Adrenal gland (tissue), 12 donors: ENCODE data around the gene SLC25A28. TPM values are rescaled to one million over a fixed set of nuclear protein-coding genes. Genes with fewer than 3 reads are reported as not detected.

Experiments used
- DNase-seq, 7 donors: peaks; one replicate each; pipeline ENCODE4 v3.0.0-alpha.2; 2019 to 2020
- H3K27ac ChIP-seq, 5 donors: fragments of 200-600 bp; sonication (generic) in 4 of 5; 1 replicate in 3 of 5; 2 replicates in 2 of 5; pipeline versions ENCODE4 v1.5.1 to v1.8.0; 2016 to 2020; ENCODE audit warnings: mild to moderate bottlenecking in 1 of 5
- H3K27me3 ChIP-seq: fragments of 200-600 bp; 2 replicates; pipeline ENCODE4 v1.8.0; 2021
- H3K36me3 ChIP-seq, 2 donors: fragments of 200-600 bp; replicated peaks in 1 of 2; 1 replicate in 1 of 2; 2 replicates in 1 of 2; pipeline versions ENCODE4 v1.5.1 to v1.8.0; 2018 to 2022
- H3K4me1 ChIP-seq, 2 donors: fragments of 200-600 bp; replicated peaks in 1 of 2; 1 replicate in 1 of 2; 2 replicates in 1 of 2; pipeline versions ENCODE4 v1.5.1 to v1.8.0; 2018 to 2021
- H3K4me3 ChIP-seq, 4 donors: fragments of 200-600 bp; sonication (generic) in 3 of 4; one replicate each; pipeline ENCODE4 v1.5.1; 2016 to 2018
- H3K9me3 ChIP-seq, 3 donors: fragments of 200-600 bp; sonication (generic) in 1 of 3; replicated peaks in 1 of 3; 1 replicate in 2 of 3; 2 replicates in 1 of 3; pipeline versions ENCODE4 v1.5.1 to v1.8.0; 2016 to 2021
- CTCF ChIP-seq, 6 experiments: fragments of 450-650 bp in 4 of 6; fragments of 200-600 bp in 2 of 6; sonication (generic) in 1 of 6; IDR thresholded peaks; 1 replicate in 5 of 6; 2 replicates in 1 of 6; pipeline versions ENCODE4 v1.5.1 to v1.8.0; 2016 to 2021; ENCODE audit warnings: antibody characterized with exemption in 6 of 6, mild to moderate bottlenecking in 2 of 6, moderate library complexity in 1 of 6
- POLR2A ChIP-seq, 2 donors: fragments of 450-650 bp; IDR thresholded peaks; one replicate each; pipeline ENCODE4 v1.6.1; 2017; ENCODE audit warnings: antibody characterized with exemption in 2 of 2, mild to moderate bottlenecking in 2 of 2, moderate library complexity in 1 of 2
- WGBS, 4 donors: extraction: QIAGEN DNeasy Blood & Tissue Kit in 2 of 4; methylation state at CpG; one replicate each; pipeline versions ENCODE4 v1.1.5 to v1.1.7; 2013 to 2017; 5-methylcytosine and 5-hydroxymethylcytosine counted together
- intact Hi-C, 2 donors: fragments of 100-400 bp; cut with DNase I; formaldehyde crosslinking; loops; one replicate each; pipeline versions ENCODE4 v1.14.1 to v1.15.0; 2022 to 2023
- polyA plus RNA-seq, 3 donors: library from polyadenylated mRNA; stranded (reverse); fragments of 200-250 nt in 2 of 3; fragments of 350-450 nt in 1 of 3; fragmentation: Illumina TruSeq in 1 of 3; extraction: RNeasy Lipid Tissue Mini Kit (QIAGEN cat#74804) in 1 of 3; gene quantifications; one replicate each; pipeline ENCODE4 v1.2.3, GENCODE V29; 2013 to 2014
- total RNA-seq, 9 donors: library from RNA; depleted of rRNA in 4 of 9; stranded (reverse); fragments of >200 nt in 4 of 9; fragments of 120-200 nt in 1 of 9; fragmentation: NEBNext Ultra II Directional in 1 of 9; extraction: Animal tissue kit (Norgen Biotek cat#: 25700) in 1 of 9; gene quantifications; one replicate each; pipeline versions ENCODE4 v1.1.0 to v1.2.4, GENCODE V29; 2013 to 2023
- donor health status: healthy with polysubstance abuse.
- donor health status: Bipolar disorder and iron deficiency.
- donor health status: DM: yes; HTN: yes; CAD: no.
- donor health status: DM: no; HTN: no; CAD: no.
- donor health status: DM: no; HTN: no; CAD: no.
- donor health status: DM: yes; HTN: yes; CAD: no.

Gene SLC25A28
- total and polyA plus RNA-seq, 12 donors, result 9.6 to 299 (median 66.0) TPM

DNA sequence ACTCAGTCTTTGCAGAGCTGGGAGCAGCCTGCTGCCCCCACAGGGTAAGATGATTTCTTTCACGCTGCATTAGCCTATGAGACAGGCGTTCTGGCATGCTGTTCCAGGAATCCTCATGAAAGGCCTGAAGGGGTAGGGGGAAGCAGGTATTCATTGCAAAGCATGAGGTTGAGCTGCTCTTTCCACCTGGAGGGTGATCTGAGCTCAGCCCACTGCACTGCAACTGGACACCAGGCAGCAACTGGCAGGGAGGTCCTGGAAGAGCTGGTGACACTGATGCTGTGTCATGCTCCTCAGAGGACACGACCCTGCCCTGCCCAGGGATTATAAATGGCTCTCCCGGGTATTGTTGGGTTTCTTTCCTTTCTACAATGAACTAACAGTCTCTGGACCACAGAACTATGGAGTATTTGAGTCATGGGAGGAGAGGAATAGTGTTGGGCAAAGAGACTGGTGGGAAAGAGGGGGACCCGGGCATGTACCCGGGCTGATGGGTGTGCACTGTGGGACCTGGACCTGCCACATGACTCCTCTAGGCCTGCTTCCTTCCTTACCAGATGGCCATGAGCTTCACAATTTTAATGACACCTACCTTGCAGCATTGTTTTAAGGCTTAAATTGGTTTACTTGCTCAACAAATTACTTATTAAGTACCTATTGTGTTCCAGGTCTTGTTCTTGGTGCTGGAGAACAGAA, 24.3 kb downstream of the SLC25A28 start:
- DNase-seq, result no peak
- Histone ChIP-seq H3K4me3 (no peak overlapping the region), H3K36me3 (no peaks in the 10 kb centered on the region), H3K27ac (no peak overlapping the region), H3K4me1 (no peaks in the 10 kb centered on the region), H3K9me3 (no peaks in the 10 kb centered on the region), H3K27me3 (no peaks in the 10 kb centered on the region)
- 60 to 71% (median 64%) methylated on average over 4 to 6 of the region's 6 CpGs for WGBS, 4 donors
- intact Hi-C loops, result loop anchor here in 1 of 2 donors (10.0 kb wide), 1 partner anchor 151 kb away; no protein-coding TSS in a partner anchor
- TF ChIP-seq POLR2A (IDR thresholded peaks at IDR 0.05) (no peak), CTCF (IDR thresholded peaks at IDR 0.05) (no peak)

GRCh38 chr10:99595236-99595635, 25.0 kb downstream of the SLC25A28 start:
- WGBS, 4 donors, result 53 to 64% (median 61%) methylated on average over 3 of the region's 3 CpGs
- Histone ChIP-seq H3K4me3 (no peak overlapping the region), H3K9me3 (no peaks in the 10 kb centered on the region), H3K4me1 (no peaks in the 10 kb centered on the region), H3K27me3 (no peaks in the 10 kb centered on the region), H3K36me3 (no peaks in the 10 kb centered on the region), H3K27ac (no peak overlapping the region)
- TF ChIP-seq POLR2A (IDR thresholded peaks at IDR 0.05) (no peak), CTCF (IDR thresholded peaks at IDR 0.05) (no peak)
- intact Hi-C loops, result loop anchor here in 1 of 2 donors (10.0 kb wide), 1 partner anchor 150 kb away; no protein-coding TSS in a partner anchor
- no peak for DNase-seq

GRCh38 chr10:99593312-99593711, 26.9 kb downstream of the SLC25A28 start:
- Histone ChIP-seq H3K9me3 (no peaks in the 10 kb centered on the region), H3K27me3 (no peaks in the 10 kb centered on the region), H3K27ac (no peak overlapping the region), H3K4me1 (no peaks in the 10 kb centered on the region), H3K4me3 (no peak overlapping the region), H3K36me3 (no peaks in the 10 kb centered on the region)
- 64 to 73% (median 69%) methylated on average over 5 of the region's 5 CpGs for WGBS, 4 donors
- DNase-seq, result no peak
- no peak for TF ChIP-seq POLR2A (IDR thresholded peaks at IDR 0.05)
- TF ChIP-seq CTCF (IDR thresholded peaks at IDR 0.05), result no peak
- intact Hi-C loops, result loop anchor here in 1 of 2 donors (10.0 kb wide), 1 partner anchor 149 kb away; no protein-coding TSS in a partner anchor

DNA sequence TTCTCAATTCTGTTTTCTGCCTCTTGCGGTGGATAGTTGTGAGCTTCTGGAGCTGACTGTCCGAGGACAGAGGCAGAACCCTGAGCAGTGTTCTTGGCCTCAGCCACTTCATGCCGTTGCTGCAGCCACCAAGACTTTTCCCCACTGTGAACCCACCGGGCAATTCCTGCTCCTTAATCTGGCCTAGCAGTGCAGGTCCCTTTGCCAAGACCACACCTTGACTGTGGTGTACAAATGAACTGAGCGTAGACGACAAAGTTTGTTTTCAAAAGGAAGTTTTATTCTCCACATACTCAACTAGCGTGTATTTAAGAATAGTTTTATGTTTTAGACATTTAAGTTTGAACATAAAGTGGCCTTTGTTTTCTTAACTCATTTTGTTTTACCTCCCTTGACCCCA, 29.4 kb downstream of the SLC25A28 start:
- Histone ChIP-seq H3K9me3 (no peaks in the 10 kb centered on the region), H3K4me3 (no peak overlapping the region), H3K27me3 (no peaks in the 10 kb centered on the region), H3K4me1 (no peaks in the 10 kb centered on the region), H3K27ac (no peak overlapping the region), H3K36me3 (no peaks in the 10 kb centered on the region)
- intact Hi-C loops, result loop anchor here in 1 of 2 donors (10.0 kb wide), 1 partner anchor 146 kb away; no protein-coding TSS in a partner anchor
- DNase-seq, result no peak
- 84 to 90% (median 86%) methylated on average over 7 of the region's 7 CpGs for WGBS, 4 donors
- no peak for TF ChIP-seq CTCF (IDR thresholded peaks at IDR 0.05)
- TF ChIP-seq POLR2A (IDR thresholded peaks at IDR 0.05), result no peak
